GM19099 (cell line): Measurements from ENCODE around the gene RAPGEF1.

Experiments
- POLR2A ChIP-seq: IDR thresholded peaks from 3 replicates; pipeline ENCODE4 v1.6.1; 2011; ENCODE audit warnings: low read depth; ENCODE audit not compliant: insufficient read length; ENCODE audit errors: extremely low read depth

The RAPGEF1 gene

GRCh38 chr9:131727184-131727759 is 12.6 kb downstream of the RAPGEF1 start:
- TF ChIP-seq POLR2A = no peak

DNA sequence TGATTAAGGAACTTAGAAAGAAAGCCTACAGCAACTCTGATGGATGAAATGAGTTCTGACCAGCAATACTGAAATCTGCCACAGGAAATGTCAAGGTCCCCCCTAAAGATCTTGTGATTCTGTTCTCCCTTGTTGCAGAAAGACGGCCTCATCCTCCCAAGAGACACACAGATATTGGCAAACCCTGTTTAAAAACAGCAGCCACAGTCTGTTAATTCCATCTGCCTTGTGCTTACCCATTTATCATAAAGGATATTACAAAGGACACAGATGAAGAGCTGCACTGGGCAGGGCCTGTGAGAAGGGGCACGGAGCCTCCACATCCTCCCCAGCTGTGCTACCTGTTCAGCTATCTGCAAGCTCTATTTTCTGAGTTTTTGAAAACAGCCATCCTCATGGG is 15.2 kb downstream of the RAPGEF1 start:
- TF ChIP-seq POLR2A = no peak

- no peak for TF ChIP-seq POLR2A
Measured at GRCh38 chr9:131723632-131724031, 16.2 kb downstream of the RAPGEF1 start.

DNA sequence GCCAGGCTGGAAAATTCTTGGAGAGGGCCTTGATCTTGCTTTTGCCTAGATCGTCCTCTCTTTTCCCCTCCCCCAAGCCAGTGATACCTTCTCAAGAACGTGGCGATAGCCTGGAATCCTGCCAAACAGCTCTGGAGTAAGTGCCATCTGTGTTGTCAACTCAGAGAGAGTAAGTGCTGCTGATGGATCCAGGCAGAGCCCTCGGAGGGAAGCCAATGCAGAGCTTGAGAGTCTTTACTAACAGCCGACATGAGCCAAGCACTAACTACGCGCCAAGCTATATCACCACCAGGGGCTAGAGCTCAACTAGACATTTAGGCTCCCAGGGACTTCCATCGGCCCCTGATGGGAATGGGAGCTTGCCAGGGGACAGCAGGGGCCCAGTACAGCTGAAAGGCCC is 17.6 kb downstream of the RAPGEF1 start:
- no peak for TF ChIP-seq POLR2A

- no peak for TF ChIP-seq POLR2A
Measured at GRCh38 chr9:131721076-131721475, 18.8 kb downstream of the RAPGEF1 start.

- no peak for TF ChIP-seq POLR2A
Measured at GRCh38 chr9:131720330-131720729, 19.5 kb downstream of the RAPGEF1 start.

GRCh38 chr9:131719262-131719908 is 20.5 kb downstream of the RAPGEF1 start:
- no peak for TF ChIP-seq POLR2A

DNA sequence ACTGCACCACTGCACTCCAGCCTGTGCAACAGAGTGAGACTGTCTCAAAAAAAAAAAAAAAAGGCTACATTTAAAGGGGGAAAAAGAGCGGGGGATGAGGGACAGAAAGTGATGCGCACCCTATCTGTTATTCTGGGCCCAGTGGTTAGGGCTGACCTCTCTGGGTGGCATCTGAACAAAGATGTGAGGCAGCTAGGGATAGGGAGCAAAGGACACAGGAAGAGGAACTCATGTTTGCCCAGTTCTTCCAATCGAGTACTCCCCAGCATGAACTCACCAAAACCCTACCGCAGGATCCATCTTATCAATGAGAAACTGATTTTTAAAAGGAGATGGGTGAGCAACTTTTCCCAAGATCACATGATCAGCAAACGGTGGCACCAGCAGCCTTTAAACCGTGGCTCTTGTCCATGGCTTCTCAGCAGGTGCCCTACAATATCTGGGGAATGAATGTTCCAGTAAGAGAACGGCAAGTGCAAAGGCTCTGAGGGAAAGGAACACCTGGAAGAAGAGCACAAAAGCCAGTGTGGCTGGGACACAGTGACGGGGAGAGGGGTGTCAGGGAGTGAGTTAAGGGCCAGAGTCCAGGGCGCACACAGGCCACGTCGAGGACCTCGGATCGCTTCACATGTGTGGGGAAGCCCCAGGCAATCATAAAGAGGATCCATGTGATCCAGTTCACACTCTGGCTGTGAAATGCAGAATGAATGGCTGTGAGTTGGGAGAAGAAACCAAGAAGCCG is 22.0 kb downstream of the RAPGEF1 start:
- no peak for TF ChIP-seq POLR2A

GRCh38 chr9:131715906-131716305 is 24.0 kb downstream of the RAPGEF1 start:
- no peak for TF ChIP-seq POLR2A

DNA sequence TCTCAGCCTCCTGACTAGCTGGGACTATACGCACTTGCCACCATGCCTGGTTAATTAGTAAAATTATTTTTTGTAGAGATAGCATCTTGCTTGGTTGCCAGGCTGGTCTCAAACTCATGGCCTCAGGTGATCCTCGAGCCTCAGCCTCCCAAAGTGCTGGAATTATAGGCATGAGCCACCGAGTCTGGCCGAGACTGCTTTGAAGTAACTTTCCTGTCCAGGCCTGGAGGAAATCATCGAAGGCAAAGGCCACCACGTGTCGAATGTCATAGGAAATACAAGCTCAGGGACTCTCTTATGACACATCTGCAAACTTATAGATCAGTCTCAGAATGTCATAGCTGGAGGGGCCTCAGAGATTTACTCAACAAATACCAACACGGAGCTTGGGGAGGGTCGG is 25.1 kb downstream of the RAPGEF1 start:
- no peak for TF ChIP-seq POLR2A

DNA sequence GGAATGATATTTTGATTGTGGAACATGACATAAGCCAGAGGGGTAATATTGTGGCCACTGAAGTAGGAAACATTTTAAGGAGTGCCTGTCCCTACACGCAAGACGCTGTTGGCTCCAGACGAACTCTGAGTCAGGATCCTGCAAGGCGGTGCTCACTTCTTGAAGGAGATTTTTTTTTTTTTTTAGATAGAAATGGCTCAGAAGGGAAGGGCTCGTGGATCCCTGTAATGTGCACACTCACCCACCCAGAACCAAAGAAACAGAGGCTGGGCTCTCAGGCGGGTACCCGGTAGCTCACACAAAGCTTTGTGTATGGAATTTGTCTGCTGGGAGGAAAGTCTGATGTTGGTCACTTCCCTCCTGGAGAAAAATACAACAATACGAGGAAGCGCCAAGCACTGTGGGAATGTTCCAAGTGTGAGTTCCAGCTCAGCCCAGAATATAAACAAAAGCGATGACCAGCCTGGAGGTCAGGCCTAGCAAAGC is 25.7 kb downstream of the RAPGEF1 start:
- TF ChIP-seq POLR2A = no peak

DNA sequence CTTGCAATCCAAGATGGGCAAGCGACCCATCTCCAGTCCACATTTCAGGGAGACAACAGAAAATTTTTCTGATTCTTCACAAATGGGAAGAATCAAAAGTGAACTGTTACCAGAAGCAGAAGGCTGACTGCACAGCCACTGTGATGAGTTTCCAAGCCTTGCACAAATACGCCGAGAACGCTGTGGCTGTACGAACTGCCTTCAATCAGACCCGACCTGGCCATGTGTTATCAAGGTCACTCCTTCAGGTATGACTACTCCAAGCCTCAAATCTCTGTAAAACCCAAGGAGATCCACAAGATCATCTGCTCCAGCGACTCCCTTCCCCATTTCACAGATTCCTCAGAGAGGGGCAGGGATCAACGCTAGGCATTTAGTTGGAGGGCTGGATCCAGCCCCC is 26.9 kb downstream of the RAPGEF1 start:
- no peak for TF ChIP-seq POLR2A

- no peak for TF ChIP-seq POLR2A
Measured at GRCh38 chr9:131712151-131712716, 27.6 kb downstream of the RAPGEF1 start.

GRCh38 chr9:131709771-131710431 is 30.0 kb downstream of the RAPGEF1 start:
- no peak for TF ChIP-seq POLR2A
